OCI-M2 (cell line): ENCODE results near the gene OR4N2.
"Not testable (repeated sequence)": the region's sequence is repeated elsewhere in the genome, so short reads cannot be mapped to it uniquely, and the experiment has no call there.

Experiments used
- DNase-seq: peaks from one replicate; lab custom pipeline; 2025; ENCODE audit not compliant: unreplicated experiment; lab: John Stamatoyannopoulos, UW

OR4N2 gene

GRCh38 chr14:19828314-19828713 lies 24.7 kb downstream of the OR4N2 start:
- no peak for DNase-seq

- DNase-seq: not testable (repeated sequence)
Observed at GRCh38 chr14:19834203-19834848, 30.8 kb downstream of the OR4N2 start.

- DNase-seq: no peak
Observed at GRCh38 chr14:19838433-19838832, 34.9 kb downstream of the OR4N2 start.

GRCh38 chr14:19851365-19851764 lies 47.8 kb downstream of the OR4N2 start:
- DNase-seq: no peak

- DNase-seq: not testable (repeated sequence)
Observed at GRCh38 chr14:19866061-19866669, 62.6 kb downstream of the OR4N2 start.

GRCh38 chr14:19873178-19873577 lies 69.6 kb downstream of the OR4N2 start:
- no peak for DNase-seq

- DNase-seq: no peak
Observed at GRCh38 chr14:19874842-19875241, 71.3 kb downstream of the OR4N2 start, which contains the start of gene OR4K2. Gene OR4K2, plus strand, starts transcription at chr14:19875142. Its CDS starts 1,126 bp downstream, at chr14:19876268.

GRCh38 chr14:19878029-19878642 lies 74.6 kb downstream of the OR4N2 start:
- no peak for DNase-seq
